ENCODE results near the gene TLE3.

The TLE3 gene

DNA sequence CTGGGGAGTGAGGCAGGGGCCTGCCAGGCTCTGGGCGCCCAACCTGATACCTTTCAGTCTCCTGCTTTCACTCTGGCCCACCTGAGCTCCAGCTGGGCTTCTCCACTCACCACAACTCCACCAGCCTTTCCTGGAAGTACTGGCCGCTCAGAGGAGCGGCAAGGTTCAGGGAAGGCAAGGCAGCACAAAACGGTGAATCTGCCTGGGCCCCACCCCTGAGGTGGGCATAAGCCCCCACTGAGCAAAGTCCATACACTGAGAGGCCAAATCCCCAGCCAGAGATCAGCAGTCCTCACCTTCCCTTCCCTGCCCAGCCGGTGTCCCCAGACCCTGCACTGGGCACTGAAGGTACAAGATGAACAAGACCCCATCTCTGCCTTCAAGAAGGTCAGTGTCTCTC is 70.7 kb downstream of the TLE3 start:
- DNase-seq: no peak

DNA sequence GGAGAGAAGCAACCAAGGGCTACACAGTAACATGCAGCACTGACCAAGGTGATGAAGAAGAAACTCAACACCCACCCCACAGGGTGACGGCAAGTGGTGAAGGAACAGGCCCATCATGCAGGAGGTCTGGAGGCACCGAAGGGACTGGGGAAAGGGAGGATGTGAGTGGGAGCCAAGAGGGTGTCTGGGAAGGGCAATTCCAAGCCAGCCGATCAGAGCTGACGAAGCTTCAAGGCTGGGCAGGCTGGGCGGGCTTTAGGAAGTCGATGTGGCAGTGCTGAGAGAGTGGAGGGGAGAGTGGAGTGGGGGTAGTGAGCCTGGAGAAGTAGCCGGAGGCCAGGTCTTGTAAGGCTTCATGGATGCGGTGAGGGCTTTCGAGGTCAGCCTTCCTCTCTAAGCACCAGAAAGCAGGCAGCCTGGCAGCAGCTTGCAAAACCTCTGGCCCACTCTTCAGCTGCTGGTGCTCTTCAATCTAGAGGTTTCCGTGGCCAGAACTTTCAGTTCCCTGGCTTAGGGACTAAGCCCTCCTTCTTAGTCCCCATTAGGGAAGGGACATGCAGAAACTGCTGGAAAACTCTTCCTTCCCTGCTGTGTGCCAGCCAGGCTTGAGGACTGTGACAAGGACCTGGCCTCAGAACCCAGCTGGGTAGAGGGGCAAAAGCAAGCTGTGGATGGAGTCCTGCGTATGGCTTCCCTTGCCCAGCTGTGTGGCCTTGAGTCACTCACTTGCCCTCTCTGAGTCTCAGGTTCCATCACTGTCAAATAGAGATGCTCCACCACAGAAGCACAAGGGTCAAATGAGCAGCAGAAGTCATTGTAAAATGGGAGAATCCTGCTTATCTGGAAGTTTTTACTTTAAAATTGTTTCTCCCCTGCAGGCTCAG is 72.1 kb downstream of the TLE3 start:
- no peak for DNase-seq

DNA sequence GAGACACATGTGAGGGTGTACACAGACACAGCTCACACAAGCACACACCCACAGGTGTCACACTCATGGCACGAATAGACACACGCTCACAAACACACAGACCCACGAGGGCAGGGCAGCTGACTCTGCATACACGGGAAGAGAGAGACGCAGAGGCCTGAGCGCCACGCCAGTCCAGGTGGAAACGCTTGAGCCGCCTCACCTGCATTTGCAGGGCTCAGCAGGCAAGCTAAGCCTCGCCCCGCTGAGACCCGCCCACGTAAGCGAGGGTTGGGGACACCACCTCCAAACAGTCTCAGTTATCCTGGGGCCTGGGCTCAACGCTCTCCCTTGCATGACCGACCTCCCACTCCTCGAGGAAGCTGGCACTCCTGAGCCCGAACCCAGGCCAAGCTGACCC is 73.2 kb downstream of the TLE3 start:
- DNase-seq: no peak

DNA sequence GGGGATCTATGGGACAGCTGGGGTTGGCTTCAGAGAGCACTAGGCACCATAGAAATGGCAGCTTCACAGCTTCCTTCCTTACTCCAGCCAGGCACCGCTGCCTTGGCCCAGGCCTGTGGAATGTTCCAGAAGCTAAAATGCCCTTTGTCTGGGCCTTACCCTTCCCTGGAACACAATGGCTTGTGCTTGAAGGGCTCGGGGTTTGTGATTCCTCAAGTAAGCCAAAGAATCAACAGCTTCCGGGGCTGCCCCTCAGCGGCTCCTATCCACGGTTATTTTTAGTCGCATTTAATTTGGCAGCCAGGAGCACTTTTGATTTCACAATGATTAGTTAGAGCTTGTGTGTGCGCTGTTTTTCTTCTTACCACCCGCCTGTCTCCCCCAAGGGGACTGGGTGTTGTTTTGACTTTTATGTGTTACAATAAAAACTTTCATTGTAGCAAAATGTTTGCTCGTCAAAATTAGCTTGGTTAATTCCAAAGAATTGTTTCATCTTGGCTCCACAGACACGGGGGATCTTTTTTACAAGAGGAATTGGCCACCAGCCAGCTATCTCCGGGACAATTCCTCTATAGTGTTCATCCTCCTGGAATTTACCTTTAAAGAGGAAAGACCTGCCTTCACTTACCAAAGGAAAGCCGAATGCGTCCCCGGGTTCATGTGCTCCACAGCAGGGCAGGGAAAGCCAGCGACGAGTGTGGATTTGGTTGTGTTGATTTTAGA is 73.8 kb downstream of the TLE3 start:
- peak in 1 of 2 donors; percentile 2 for DNase-seq

DNA sequence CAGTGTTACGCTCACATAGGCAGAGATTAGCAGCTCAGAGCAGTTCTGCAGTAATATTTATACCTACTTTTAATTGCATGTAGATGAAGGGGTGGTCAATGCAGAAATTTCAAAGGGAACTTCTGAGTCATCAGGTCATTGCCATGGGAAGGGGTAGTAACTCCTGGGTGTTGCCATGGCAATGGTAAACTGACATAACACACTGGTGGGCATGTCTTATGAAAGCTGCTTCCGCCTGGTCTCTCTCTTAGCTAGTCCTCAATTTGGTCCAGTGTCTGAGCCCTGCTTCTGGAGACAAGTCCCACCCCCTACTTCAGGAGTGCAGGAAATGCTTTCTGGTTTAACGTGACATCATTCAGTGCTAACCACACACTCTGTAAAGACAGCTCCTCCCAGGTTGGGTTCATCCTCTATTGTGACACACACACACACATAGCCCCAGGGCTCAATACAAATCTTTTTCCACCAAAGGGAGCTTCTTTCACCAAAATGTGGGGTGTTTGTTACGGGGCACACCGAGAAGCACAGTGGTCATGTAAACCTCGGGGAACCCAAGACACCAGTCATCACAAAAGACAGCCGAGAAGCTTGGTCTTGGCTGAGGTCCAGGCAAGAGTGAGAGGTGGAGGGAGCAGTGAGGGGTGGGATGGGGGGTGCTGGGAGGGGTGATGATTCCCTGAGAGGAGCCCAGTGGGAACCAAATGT is 74.5 kb downstream of the TLE3 start:
- DNase-seq: peak; percentile 85 to 86

DNA sequence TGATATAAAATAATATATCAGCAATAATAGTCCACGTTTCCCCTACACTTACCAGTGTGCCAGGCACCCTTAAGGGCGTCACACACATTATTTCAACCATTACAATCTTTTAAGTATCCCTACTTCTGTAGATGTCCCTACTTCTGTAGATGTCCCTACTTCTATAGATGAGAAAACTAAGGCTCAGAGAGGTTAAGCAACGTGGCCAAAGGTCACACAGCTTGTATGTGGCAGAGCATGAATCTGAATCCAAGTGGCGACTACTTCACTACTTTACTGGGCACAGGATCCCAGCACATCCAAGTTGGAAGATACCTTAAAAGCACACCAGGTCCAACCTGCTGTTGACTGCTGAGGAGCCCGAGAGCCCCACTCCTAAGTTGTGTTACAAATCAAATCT is 77.5 kb downstream of the TLE3 start:
- DNase-seq: no peak

DNA sequence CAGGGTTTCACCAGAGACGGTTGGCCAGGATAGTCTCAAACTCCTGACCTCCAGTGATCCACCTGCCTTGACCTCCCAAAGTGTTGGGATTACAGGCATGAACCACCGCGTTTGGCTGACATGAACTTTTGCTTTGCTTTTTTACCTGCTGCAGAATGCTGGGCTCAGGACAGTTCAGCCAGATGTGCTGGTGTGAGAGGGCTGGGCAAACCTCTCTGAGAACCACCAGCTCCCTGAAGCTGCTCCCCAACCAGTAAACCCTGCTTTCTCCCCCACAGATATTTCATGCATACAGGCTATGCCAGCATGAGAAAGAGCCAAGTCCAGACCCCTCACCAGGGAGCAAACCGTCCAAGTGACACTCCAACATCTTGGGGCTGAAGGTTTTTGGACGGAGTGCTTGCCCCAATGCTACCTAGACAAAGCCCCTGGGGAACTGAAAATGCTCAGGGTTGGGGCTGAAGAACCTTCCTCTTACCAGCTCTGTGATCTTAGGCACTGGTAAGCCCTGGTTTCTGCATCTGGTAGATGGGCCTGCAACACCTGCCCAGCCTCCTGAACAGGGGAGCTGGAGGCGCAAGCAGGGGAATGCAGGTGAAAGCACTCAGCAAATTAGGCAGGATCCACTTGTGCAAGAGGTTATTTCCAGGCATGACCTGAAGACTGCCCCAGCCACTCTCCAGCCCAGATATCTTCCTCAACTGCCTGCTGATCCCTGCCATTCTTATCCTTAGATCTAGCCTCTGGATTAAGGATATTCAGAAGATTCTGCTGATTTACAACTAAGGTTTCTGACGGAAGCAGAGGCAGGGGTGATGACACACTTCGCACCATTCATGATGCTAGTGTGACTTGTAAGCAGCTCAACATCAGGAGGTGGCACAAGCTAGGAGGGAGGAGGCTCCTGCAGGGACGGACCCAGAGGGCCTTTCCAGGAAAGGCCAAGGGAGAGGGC is 78.8 kb downstream of the TLE3 start:
- DNase-seq: no peak

DNA sequence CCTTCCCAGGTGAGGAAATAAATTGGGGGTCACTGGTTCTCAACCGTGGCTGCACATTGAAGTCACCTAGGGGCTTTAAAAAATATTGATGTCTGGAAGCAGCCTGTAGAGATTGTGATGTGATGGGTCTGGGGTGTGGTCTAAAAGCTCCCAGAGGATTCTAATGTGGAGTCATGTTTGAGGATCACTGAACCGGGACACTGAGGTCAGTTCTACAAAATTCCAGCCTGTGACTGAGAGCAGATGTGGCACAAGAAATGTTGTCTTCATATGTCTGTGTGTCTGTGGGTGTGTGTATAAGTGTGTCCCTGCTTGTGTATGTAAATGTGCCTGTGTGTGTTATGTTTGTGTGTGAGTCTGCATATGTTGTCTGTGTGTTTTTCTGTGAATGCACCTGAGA is 79.9 kb downstream of the TLE3 start:
- no peak for DNase-seq

DNA sequence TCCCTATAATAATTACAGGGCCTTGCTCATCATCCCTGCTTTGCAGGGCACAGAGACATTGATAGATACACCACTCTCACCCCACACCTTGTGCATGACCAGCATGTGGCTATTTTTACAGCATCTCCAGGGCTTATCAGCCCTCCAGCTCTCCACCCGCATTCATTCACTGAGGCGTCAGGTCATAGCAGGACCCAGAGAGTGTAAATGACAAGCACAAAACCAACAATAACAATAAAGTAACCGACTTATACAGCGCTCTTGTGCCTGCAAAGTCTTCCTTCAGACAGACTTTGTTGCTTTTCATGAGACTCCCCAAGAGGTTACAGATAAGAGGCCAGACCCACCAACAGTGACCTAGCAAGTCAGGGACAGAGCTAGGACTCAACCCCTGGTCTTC is 80.7 kb downstream of the TLE3 start:
- no peak for DNase-seq

DNA sequence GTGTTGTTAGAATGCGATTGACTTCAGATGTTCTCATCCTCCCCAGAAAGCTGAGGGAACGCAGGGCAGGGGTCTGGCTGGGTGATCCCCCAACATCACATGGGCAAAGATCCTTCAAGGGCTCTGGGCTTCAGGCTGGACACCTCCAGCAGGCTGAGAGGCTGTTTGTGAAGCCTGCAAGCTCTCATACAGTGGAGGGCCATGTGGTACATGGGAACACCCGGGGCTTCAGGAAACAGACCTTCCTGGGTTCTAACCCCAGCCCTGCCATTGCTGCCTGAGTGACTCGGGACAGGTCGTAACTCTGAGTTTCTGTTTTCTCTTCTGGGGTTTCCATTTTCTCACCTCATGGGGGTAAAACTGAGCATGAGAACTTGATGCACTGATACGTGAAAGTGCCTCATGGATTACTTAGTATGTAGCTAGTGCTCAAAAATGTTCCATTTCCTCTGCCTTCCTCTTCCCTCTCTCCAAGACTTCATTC is 81.2 kb downstream of the TLE3 start:
- DNase-seq: no peak

DNA sequence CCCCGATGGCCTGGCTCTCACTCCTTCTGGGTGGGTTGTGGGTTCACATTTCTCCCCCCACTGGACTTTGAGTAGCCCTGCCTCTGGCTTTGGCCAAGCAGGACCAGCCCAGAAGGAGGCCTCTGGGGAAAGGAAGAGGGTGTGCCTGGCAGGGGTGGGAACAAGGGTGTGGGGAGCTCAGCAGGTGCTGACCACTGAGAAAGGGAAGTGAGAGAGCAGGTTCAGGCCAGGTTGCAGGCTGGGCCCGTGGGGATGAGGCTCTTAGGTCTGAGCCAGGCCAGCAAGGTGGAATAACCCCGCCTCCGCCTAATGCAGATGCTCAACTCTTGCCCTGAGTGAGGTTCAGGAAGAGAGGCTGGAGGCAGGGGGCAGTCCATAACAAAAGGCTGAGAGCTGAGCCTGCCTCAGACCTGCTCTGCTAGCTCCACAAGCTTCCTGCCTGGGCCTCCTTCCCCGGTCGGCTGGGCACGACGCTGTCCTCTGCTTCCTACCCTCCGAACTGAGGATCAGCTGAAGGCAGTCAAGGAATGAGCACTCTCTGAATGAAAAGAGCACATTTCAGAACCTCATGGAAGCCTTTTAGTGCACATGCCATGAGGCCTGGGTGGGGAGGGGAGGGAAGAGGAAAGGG is 82.7 kb downstream of the TLE3 start:
- peak in 1 of 2 donors; percentile 31 for DNase-seq

DNA sequence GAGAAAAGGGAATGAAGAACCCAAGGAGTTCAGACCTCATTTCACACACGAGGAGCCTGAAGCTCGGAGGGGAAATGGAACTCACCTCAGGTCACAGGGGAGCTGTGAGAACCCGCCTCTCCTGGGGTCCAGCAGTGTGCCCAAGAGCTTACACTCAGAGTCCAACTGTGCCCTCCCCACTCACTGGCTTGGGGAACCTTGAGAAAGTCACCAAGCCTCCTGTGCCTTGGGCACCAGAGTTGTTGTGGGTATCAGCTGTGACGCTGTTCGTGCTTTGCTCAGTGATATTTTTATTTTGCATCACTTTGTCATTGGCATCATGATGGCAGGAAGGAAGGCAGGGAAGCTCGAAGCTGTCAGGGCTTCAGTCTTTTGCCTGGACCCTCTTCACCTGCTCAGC is 83.4 kb downstream of the TLE3 start:
- no peak for DNase-seq

DNA sequence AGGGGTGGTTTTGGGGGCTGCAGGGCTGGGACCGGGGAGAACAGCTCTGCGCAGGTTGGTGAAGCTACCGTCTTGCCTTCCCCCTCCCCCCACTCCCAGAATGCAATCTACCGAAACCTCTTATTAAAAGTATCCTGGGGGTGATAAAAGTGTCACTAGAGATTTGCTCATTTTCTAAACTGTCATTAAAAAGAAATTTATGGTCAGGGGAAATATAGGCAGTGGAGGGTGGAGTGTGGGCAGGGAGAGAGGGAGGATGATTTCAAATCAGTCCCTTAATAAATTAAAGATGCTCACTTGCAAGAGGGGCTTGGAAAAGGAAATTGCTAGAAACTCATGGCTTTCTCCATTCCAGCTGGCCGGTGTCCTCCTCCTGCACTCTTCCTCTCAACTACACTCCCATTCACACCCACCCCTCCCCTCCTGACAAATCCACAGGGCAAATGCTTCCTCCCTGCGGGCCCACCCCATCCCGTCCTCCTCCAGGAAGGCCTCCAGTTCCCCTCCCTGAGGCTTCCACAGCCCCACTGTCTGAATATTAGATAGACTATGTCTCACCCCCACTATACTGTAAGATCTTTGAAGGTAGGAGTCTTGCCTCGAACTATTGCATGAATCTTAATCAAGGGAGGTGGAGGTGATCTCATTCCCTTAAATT is 83.9 kb downstream of the TLE3 start:
- no peak for DNase-seq

DNA sequence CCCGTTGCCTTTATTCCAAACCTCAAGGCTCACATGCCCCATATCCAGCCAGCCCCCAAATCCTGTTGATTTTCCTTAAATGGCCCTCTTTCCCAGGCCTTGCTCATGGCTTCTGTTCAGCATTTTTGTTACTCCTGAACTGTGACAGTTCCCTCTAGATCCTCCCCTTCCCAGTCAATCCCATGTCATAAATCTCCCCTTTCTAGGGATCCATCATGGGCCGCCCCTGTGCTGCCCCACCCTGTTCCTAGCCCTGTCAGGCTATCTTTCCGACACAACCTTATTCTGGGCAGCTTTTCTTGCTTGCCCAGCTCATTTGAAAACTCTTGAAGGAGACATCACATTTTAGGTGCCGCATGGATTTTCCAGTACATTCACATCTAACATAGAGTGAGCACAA is 84.8 kb downstream of the TLE3 start:
- no peak for DNase-seq

DNA sequence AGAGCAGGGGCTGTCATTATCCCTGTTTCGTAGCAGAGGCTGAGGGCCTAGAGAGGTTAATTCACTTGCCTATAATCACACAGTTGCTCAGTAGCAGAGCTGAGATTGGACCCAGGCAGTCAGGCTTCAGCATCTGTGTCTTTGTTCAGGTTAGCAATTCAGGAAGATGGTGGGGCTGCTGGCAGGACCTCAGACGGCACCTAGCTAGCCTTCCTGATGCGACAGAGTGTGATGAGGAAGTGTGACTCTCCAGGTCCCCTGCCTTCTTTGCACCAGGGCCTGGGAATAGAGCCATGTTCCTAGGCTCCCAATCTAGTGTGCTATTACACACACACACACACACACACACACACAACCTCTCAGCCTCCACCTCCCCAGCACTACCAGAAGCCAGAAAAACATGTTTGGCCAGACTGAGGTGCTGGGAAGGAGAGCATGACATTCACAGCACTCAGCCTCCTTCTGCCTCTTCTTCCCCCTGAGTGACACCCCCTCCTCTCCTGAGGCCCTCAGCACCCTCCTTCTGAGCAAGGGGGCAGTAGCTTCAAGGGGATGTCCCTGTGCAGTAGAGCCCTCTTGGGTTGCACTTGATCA is 88.9 kb downstream of the TLE3 start:
- DNase-seq: no peak

DNA sequence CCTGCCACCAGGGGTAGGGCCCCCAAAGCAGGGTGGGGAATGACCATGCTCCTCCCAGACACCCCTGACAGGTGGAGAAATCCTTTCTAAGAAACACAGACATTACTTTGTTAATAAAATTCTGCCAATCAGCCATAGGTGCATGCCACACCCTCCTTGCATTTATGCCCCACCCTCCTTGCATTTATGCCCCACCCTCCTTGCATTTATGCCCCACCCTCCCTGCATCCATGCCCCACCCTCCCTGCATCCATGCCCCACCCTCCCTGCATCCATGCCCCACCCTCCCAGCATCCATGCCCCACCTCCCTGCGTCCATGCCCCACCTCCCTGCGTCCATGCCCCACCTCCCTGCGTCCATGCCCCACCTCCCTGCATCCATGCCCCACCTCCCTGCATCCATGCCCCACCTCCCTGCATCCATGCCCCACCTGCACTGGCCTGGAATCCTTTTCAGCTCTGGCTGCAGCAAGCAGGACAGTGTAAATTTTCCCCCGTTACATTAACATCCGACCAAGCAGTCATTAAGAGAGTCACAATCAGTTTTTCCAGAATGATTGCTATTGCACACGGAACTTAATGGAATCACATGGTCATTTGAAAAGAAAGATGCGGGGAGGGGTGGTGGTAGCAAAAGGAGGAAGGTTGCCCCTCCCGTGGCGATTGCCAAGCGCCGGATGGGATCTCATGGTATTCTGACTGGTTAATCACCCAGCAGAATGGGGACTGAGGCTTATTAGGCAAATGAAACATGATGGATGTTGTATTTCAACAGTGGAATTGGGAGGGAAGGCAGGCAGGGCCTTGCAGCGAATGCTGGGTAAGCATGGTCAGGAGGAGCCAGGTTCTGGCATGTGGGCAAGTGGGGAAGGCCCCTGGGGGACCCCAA is 91.2 kb downstream of the TLE3 start:
- no peak for DNase-seq

DNA sequence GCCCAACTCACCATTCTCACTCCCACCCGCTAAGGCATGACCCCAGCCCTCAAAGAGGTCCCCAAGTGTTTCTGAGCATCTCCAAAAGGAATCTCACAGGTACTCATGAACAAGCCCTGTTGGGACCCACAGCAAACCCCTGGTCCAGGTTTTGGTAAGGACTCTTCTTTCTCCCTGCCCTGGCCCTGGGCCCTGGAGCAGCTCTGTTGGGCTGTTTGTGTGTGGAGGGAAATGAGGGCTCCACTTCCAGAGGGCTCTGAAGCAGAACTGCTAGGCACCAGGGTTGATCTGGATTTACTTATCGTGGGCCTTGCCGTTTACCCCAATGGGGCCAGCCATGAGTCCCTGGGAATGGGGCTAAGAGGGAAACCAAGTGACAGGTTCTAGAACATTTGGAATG is 92.9 kb downstream of the TLE3 start:
- no peak for DNase-seq

DNA sequence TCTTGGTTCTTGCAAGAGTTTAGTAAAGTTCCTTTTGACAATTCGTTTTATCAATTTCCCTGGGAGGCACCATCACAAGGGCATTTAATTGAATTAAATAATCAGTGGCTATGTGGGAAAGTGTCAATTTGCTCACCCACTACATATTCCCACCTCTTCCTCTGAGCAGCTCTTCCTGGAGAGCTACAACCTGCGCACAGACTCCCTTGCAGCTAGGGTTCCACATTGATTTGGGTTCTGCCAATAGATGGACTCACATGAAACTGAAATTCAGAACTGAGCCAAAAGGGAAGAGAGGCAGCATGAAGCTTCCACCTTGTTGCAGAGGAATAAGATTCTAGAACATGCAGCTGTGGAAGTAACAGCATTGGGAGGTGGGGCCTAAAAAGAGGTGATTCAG is 94.8 kb downstream of the TLE3 start:
- DNase-seq: no peak

DNA sequence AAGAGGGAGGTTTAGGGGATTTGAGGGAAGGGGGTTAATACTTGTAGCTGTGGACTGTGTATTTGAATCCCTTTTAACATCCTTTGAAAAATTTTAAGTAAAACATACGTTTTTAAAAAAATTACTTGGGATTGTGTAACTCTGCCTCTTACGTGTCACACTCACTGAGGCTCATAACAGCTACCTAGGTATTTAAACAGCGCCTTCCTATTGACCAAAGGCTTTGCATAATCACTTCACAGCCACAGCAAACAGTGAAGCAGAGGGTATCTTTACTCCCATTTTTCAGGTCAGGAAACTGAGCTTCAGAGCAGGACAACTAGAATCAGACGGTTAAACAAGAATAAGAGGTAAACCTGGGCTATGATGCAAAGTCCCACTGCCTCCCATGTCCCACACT is 95.9 kb downstream of the TLE3 start:
- no peak for DNase-seq

Measured in CD4-positive, alpha-beta T cell treated with Interleukin-1 beta for 1 hour (primary cell).